Measurements from ENCODE around the gene IFT122.
A peak's percentile ranks its signal among the peaks of the same experiment; 100 is the strongest.

The IFT122 gene

DNA sequence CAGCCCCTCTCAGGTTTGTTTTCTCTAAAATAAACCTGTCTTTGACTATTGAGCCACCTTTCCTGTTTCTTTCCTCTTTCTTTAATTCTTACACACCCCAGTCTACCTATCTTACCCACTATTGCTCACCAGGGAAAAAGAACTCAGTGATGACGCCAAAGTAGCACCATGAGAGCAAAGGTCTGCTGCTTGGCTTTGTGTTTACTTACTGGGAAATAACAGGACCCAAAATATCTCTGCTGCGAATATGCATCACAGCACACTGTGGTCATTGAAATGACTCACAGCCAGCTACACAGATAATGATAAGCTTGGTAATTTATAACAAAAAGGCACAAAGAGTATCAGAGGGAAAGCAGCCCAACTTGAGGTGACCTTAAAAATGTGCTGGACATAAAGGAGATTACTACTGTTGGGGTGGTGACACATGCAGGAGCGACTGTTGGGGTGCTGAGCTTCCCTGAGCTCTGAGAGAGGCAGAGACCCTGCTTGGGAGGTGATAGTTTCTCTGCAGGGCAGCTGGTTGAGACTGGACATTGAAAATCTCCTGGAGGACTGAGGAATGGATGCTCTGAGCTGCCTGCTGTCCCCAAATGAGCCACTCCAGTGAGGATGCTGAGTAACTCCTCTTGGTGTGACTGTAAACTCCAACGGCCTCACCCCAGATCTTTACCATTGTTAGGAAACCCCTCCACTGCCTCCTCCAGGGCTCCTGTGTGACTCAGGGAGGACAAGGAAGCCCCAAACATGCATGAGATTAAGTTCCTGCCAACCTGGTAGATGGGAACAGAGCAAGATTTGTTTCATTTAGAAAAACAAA, 26.1 kb upstream of the IFT122 start:
- DNase-seq (ENCODE audit: low read depth): peak; percentile 92

DNA sequence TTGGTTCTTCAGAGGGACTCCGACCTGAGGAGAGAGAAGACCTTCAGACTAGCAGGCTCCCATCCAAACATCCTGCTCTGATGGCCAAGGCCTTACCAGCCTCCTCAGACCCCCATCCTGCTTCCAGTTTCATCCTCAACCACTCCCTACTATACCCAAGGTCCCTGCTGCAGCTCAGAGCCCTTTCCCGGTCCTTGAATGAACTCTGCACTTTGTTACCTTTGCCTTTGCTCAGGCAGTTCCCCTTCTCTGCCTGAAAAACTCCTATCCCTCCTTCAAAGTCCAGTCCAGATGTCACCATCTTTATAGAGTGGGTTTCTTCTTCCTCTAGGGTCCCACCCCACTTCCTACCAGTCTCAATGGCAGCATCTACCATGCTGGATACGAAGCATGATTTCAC, 24.6 kb upstream of the IFT122 start:
- DNase-seq (ENCODE audit: low read depth): no peak

DNA sequence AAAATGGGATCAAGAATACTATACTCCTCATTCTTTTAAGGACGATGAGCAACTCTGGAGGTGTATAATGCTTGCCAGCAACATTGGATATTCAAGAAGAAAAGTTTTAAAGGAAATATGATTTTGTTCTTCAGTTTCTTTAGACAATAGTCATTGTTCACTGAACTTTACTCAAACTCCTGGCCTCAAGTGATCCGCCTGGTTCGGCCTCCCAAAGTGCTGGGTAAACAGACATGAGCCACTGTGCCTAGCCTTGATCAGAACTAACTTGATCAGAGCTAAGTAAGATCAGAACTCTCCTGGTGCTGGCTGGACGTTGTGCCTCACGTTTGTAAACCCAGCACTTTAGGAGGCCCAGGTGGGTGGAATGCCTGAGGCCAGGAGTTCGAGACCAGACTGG, 24.2 kb upstream of the IFT122 start:
- DNase-seq (ENCODE audit: low read depth): no peak

DNA sequence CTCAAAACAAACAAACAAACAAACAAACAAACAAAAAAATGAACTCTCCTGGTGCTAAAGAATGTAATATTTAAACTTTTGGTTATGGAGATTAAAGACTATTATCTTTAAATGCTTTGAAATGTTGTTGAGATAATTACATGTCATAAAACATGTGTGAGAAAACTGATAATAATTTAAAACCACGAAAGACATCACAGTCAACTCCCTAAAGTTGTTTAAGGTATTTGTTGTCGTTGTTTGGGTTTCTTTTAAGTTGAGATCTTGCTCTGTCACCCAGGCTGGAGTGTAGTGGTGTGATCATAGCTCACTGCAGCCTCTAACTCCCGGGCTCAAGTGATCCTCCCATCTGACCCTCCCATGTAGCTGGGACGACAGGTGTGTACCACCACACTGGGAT, 23.6 kb upstream of the IFT122 start:
- no peak for DNase-seq (ENCODE audit: low read depth)

DNA sequence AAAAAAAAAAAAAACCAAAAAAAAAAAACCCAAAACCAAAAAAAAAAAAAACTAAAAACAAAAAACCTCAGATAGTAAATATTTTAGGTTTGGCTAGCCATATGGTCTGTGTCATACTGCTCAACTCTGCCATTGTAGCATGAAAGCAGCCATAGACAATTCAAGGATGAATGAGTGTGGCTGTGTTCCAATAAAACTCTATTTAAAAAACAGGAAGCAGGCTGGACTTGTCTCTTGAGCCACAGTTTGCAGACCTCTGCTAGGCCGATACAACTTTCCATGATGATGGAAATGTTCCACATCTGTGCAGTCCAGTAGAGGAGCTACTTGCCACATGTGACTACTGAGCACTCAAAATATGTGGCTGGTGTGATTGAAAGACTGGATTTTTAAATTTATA, 22.7 kb upstream of the IFT122 start:
- DNase-seq (ENCODE audit: low read depth): peak; percentile 53

DNA sequence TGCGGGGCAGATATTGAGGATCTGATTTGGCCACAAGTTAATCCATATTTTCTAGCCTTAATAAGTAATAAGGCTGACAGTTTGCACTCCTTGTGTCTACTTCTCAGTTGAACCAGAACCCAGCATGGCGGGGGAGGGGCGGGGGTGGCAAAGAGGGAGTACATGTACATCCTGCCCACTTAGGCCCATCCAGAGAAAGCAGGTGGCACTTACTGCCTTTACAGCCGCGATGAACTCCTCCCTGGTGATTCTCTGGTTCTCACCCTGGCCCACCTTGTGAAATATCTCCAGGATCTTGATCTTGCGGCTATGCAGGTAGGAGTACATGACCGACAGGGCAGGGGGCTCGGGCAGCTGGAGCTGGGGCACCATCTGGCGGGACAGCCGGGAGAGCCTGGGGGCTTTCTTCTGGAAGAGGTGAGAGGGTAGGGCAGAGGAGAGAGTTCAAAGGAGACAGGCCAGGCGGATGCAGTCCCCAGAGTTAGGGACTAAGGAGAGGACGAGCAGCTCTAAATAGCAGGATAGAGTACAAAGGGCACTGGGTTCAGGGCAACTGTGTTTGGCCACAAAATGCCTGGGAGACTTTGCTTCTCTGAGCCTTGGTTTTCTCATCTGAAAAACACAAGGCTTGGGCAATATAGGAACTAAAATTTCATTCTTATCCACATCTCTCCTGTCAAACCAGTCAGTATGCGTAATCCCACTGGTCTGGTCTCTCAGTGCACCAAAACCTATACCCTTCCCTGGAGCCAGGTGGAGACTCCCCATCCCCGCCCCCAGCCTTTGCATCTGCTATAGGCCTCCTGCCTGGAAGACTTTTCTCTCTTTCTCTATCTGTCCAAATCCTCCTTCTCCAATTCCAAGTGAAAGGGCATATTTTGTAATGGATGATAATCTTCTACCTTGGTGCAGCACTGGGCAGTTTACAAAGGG, 21.7 kb upstream of the IFT122 start:
- DNase-seq (ENCODE audit: low read depth): no peak

DNA sequence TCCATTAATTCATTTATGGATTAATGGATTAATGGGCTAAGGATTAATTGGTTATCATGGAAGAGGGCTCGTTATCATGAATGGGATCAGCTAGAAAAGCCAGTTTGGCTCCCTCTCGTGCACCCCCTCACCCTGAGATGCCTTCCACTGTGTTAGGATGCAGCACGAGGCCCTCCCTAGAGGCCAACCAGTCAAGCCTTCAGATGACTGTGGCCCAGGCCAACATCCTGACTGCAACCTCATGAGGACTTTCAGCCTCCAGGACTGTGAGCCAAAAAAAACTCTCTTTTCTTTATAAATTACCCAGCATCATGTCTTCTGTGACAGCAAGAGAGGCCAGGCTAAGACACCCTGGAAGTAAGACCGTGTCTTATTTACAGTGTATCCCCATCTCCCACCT, 20.5 kb upstream of the IFT122 start:
- no peak for DNase-seq (ENCODE audit: low read depth)

DNA sequence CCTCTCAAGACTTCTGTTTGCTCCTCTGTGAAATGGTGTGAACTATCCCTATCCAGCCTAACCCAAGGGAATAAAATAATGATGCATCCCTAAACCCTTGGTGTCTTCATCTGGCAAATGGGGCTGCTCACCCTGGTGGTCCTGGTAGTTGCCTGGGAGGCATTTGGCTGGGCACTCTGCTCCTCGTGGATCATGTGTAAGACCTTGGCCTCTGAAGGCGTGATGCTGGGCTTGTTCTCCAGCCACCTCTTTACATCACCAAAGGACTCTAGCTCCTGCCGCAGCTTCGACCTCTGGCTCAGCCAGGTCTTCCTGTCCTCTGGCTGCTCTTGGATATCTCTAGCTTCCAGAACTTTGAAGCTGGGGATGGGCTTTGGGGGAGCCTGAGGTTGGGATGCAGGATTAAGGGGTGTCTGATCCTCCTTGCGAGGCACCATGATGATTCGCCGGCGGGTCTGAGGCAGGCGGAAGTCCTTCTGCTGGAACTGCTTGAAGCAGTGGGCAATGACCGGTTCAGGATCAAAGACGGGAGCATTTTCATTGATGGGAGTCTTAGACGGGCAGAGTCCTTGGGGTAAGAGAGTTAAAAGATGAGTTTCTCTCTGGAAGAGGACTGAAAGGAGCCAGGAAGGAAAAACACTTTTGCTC, 18.7 kb upstream of the IFT122 start:
- DNase-seq (ENCODE audit: low read depth): no peak

DNA sequence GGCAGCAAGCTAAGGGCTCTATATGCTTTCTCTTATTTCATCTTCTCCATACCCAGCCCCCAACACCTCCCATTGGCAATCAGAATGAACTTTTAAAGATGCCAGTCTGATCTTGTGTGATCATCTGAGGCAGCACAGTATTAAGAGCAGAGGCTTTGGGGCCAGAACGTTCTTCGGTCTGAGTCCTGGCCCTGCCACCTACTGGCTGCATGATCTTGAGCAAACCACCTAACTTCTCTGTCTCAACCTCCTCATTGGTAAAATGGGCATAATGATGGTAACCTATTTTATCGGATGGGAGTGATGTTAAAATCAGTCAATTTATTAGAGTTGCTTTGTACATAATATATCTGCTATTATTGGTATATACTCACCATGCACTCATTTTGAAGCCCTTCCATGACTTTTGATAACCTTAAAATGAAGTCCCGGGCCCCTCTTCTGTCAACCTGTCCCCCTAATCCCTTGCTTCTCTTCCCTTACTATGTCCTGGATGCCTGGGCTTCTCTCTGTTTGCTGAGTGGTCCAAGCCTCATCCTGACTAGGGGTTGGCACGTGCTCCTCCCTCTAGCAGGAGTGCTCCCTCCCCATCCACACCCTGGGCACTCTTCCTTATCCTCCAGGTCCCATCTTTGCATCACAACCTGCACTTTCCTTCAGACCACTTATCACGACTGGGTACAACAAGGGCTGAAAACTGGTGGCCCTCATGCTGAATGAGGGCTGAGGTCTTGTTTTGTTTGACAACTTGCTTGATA, 17.9 kb upstream of the IFT122 start:
- peak; percentile 22 for DNase-seq (ENCODE audit: low read depth)

DNA sequence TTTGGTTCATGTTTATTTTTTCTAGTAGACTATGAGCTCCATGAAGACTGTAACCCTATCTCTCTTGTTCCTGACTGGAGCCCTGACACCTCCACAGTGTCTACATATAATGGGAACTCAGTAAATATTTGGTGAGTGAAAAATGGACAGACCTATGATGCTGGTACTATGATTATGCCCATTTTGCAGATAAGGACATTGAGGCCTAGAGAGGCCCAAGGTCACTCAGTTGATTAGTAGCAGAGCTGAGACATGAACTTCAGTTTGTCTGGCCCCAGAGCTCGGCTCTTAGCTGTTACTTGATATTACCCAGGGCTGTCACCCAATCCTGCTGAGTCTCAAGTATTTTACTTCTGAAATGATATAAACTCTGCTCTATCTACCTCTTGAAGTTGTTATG, 17.1 kb upstream of the IFT122 start:
- no peak for DNase-seq (ENCODE audit: low read depth)

DNA sequence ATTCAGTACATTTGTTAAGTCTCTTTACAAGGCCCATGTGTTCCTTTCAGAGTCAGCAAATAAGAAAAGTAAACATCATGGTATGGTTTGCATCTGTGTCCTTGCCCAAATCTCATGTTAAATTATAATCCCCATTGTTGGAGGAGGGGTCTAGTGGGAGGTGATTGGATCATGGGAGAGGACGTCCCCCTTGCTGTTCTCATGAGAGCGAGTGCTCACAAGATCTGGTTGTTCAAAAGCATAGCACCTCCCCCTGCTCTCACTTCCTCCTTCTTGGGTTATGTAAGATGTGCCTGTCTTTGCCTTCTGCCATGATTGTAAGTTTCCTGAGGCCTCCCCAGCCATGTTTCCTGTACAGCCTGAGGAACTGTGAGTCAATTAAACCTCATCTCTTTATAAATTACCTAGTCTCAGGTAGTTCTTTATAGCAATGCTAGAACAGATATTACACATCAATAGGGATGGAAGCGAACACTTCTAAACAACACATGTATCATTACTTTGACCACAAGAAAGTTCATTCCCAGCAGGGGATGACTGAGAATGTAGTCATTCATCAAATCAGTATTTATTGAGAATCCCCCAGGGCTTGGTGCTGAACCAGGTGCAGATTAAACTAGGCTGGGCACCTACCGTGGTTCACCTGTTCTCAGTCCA, 15.7 kb upstream of the IFT122 start:
- peak; percentile 48 for DNase-seq (ENCODE audit: low read depth)

DNA sequence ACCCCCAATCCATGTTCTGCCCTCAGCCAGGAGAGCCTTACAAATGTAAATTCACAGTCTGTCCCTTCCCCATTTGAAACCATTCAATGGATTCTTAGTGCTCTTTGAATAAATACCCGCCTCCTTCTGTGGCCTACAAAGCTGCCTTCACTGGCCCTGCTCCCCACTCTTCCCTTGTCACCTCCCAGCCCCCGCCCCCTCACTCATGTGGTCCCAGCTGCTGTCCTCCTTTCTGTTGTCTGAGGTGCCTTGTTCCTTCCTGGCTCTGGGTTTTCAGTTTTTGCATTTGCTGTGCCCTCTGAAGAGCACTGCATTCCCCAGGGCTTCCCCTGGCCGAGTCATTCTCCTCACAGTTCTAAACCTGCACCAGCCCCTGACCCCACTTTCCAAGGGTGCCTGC, 14.8 kb upstream of the IFT122 start:
- no peak for DNase-seq (ENCODE audit: low read depth)

DNA sequence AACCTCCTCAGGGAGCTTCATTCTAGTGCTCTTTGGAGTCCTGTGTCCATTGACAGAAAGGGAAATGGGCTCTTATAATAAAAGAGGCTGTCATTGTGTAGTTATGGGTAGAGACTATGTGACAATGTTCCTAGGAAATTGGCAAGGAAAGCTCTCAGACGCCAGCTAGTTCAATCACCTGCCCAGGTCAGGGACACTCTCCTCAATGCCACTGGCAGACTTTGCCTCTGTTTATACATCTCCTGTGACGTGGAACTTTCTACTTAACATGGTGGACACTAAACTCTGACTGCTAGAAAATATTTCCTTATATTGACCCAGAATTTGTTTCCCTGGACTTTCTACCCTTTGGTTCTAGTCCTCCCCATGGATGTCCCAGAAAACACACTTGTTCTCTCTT, 14.4 kb upstream of the IFT122 start:
- DNase-seq (ENCODE audit: low read depth): no peak

DNA sequence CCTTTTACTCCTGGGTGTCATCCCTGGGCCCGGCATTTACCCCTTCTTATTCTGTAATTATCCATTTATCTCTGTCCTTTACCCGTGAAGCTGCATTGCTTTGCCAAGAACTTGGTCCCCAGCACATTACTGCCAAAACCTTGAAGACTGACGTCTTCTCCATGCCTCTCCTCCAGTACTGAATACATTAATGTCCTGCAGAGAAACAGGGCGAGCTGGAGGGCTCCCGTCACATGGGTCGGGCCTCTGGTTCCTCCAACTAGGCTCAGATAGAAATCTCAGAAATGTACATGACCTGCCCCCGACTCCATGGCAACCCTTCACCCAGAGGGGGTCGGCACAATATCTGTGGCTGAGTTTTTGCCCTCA, 12.0 kb upstream of the IFT122 start:
- no peak for DNase-seq (ENCODE audit: low read depth)

DNA sequence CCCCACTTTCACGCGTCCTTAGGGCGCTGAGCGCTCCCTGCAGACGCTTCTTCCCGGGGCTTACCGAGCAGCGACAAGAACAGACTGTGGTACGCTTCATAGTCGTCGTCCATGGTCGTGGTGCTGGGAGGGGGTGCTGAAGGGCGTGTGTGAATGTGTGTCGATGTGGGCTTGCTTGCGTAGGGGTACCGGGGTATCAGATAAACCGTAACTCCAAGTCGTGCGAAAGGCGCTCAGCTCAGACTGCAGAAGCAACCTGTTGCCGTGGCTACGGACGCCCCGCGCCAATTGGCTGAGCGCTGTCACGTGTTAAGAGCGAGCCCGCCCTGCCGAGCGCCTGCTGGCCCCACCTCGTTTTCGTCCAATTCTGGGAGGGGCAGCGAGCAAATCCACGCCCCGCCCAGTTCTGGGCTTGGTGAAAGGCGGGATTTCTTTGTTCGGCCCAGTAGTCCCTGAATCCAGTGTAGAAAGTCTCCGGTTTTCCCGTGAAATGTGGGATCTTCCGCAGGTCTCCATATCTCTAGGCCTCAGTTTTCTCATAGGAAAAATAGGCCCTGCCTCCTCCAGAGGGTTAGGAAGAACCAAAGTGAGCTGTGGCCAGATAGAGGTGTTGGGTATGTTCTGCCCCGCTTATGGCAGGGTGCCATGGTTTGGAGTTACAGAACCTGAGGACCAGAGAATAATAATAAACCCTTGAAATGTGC, 11.5 kb upstream of the IFT122 start, which contains the start of gene EFCAB12:
TSS of gene EFCAB12 (minus strand) at position 261 of the 704 bp plus-strand sequence. CDS start at position 113, 148 bp downstream.
- peak; percentile 92 for DNase-seq (ENCODE audit: low read depth)

DNA sequence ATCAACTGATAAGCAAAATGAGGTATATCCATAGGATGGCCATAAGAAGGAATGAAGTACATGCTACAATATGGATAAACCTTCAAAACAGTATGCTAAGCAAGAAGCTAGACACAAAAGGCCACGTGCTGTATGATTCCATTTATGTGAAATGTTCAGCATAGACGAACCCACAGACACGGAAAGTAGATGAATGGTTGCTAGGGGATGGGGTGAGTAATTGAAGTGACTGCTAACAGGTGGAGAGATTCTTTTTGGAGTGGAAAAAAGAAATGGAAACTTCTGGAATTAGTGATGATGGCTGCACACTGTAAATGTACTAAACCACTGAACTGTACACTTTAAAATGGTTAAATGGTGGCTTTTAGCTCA, 11.0 kb upstream of the IFT122 start:
- DNase-seq (ENCODE audit: low read depth): no peak

DNA sequence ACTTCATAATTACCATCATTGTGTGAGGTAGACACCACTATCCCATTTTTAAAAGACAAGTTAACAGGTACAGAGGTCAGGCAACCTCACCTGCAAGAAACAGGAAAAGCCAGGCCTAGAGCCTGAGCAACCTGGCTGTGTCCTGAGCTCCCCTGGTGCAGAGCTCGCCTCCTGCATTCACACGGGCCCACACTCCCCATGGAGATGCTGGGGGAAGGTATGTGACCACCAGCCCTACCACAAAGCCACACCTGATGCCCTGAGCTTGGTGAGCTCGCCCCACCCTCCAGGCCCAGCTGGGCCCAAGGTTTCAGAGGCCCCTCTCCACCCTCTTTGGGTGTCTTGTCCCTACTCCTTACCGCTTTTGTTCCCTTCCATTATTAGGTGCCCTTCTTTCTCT, 10.4 kb upstream of the IFT122 start:
- no peak for DNase-seq (ENCODE audit: low read depth)

DNA sequence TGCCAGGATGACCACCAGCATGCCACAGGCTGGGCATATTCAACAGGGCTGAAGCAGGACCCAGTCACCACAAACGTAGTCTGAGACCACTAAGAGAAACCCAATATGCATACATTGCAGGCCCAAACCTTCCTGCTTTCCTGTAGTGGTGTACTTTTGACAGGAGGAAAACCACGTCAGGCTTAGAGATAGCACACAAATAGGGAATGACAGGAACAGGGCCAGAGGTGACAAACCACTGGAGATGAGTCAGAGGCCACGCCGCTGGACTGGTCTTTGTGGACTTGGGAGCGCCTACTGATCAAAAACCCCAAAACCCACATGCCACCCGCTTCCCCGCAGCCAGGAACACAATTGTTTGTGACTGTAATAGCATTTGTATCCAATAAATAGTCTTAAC, 8.0 kb upstream of the IFT122 start:
- no peak for DNase-seq (ENCODE audit: low read depth)

DNA sequence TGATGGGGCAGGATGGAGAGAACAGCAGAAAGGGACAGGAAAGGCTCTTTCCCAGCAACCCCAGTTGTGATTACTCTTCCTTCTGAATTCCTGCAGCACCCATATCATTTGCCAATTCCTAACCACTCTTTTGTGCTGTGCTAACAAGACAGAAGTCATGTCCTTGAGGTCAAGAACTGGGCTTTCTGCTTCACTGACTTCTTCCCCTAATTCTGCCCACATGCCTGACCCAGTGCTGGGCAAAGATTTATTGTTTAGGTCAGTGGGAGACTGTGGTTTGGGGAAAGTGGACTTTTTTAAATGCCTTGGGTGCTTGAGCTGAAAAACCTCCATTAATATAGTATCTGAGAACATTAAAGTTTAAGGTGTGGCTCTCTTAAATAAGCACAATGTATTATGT, 7.4 kb upstream of the IFT122 start:
- DNase-seq (ENCODE audit: low read depth): no peak

DNA sequence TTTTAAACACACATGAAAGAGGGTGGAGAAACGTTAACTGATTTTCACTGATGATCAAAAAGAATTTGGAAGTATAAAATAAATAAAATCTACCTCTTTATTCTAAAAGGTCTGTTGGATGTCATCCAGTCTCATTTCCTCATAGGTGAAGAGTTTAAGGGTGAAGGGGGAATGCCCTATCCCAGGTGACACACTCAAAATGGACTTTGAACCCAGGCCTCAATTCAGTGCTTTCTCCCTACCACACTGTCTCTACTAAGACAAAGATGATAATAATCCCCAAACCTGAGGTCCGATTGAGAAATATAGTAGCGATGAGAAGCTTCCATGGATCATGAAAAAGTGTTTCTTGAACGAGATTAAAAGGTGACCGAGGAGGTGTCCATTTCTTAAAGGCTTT, 6.5 kb upstream of the IFT122 start:
- no peak for DNase-seq (ENCODE audit: low read depth)

DNA sequence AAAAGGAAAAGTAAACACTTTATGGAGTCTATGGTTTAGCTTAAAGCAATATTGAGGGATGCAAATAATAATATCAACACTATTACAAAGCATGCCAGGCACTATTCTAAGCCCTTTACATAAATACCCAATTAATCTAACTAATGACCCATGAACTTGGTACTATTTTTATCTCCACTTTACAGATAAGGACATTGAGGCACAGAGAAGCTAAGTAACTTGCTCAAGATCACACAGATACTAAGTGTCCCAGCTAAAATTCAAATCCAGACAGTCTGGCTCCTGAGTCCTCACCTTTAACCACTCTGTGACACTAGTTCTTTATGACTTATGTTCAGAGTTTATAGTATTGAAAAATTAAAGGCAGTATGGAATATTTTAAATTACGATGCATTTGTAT, 5.9 kb upstream of the IFT122 start:
- DNase-seq (ENCODE audit: low read depth): no peak

Data from EH (cell line).